Hepatocyte (in vitro differentiated cells): Measurements from ENCODE around the gene NUMB. TPM values are rescaled to one million over a fixed set of nuclear protein-coding genes. Genes with fewer than 3 reads are reported as not detected.

Experiments used
- DNase-seq: peaks from one replicate; pipeline ENCODE4 v3.0.0-alpha.2; 2016; ENCODE audit warnings: low spot score
- H2AFZ ChIP-seq: fragments of 200-600 bp; sonication (generic); 2 replicates; pipeline ENCODE4 v1.6.0; 2016; ENCODE audit warnings: antibody characterized with exemption, mild to moderate bottlenecking
- H3K27ac ChIP-seq: fragments of 200-600 bp; sonication (generic); 2 replicates; pipeline ENCODE4 v1.5.1; 2016; ENCODE audit warnings: mild to moderate bottlenecking
- H3K27me3 ChIP-seq: fragments of 200-600 bp; sonication (generic); 2 replicates; pipeline ENCODE4 v1.6.1; 2016
- H3K36me3 ChIP-seq: fragments of 200-600 bp; sonication (generic); replicated peaks from 2 replicates; pipeline ENCODE4 v1.5.1; 2016; ENCODE audit warnings: low read depth; ENCODE audit not compliant: insufficient read depth
- H3K4me1 ChIP-seq: fragments of 200-600 bp; sonication (generic); 2 replicates; pipeline ENCODE4 v1.5.1; 2016; ENCODE audit warnings: mild to moderate bottlenecking, moderate library complexity; ENCODE audit not compliant: insufficient read depth
- H3K4me2 ChIP-seq: fragments of 200-600 bp; sonication (generic); 2 replicates; pipeline ENCODE4 v1.6.0; 2016
- H3K4me3 ChIP-seq: fragments of 200-600 bp; sonication (generic); 2 replicates; pipeline ENCODE4 v1.5.1; 2016; ENCODE audit warnings: mild to moderate bottlenecking
- H3K79me2 ChIP-seq: fragments of 200-600 bp; sonication (generic); 2 replicates; pipeline ENCODE4 v1.6.0; 2017; ENCODE audit warnings: mild to moderate bottlenecking
- H3K9me2 ChIP-seq: fragments of 200-600 bp; sonication (generic); replicated peaks from 2 replicates; pipeline ENCODE4 v1.6.0; 2017; ENCODE audit warnings: mild to moderate bottlenecking; ENCODE audit not compliant: insufficient read depth
- H3K9me3 ChIP-seq: fragments of 200-600 bp; sonication (generic); 2 replicates; pipeline ENCODE4 v1.5.1; 2016; ENCODE audit warnings: low read depth, mild to moderate bottlenecking
- H4K20me1 ChIP-seq: fragments of 200-600 bp; sonication (generic); 2 replicates; pipeline ENCODE4 v1.6.0; 2016; ENCODE audit warnings: mild to moderate bottlenecking; ENCODE audit not compliant: insufficient read depth, poor library complexity, severe bottlenecking
- CTCF ChIP-seq: fragments of 200-600 bp; sonication (generic); IDR thresholded peaks from 2 replicates; pipeline ENCODE4 v1.5.1; 2016; ENCODE audit warnings: antibody characterized with exemption, mild to moderate bottlenecking; ENCODE audit not compliant: poor library complexity
- EZH2 ChIP-seq: fragments of 200-600 bp; sonication (generic); IDR thresholded peaks from 2 replicates; pipeline ENCODE4 v1.6.1; 2016; ENCODE audit warnings: antibody characterized with exemption, mild to moderate bottlenecking, borderline replicate concordance
- EZH2phosphoT487 ChIP-seq: fragments of 200-600 bp; sonication (generic); IDR thresholded peaks from one replicate; pipeline ENCODE4 v1.6.1; 2018; ENCODE audit warnings: antibody characterized with exemption, mild to moderate bottlenecking, low read depth, moderate library complexity; ENCODE audit not compliant: unreplicated experiment, severe bottlenecking
- WGBS: methylation state at CpG from one replicate; pipeline ENCODE4 v1.1.6; 2016; ENCODE audit warnings: low lambda C conversion rate; ENCODE audit errors: missing lambda C conversion rate; 5-methylcytosine and 5-hydroxymethylcytosine counted together
- polyA plus RNA-seq: library from polyadenylated mRNA; unstranded; fragments of >200 nt; fragmentation: Nextera tagmentation; extraction: Ambion mirVana; gene quantifications from 2 replicates; pipeline ENCODE4 v1.2.1, GENCODE V29; 2016
- total RNA-seq: library from RNA; depleted of rRNA; stranded (reverse); fragments of >200 nt; gene quantifications from 2 replicates; pipeline ENCODE4 v1.2.3, GENCODE V29; 2014

NUMB gene
- total and polyA plus RNA-seq, 2 experiments from 2014 or later = 35.3 to 45.8 TPM

- no peaks in the 10 kb centered on the region for H4K20me1 ChIP-seq
These were observed 88.9 kb downstream of the NUMB start for GRCh38 chr14:73369428-73369827.

GRCh38 chr14:73368616-73369015, 89.7 kb downstream of the NUMB start:
- TF ChIP-seq CTCF (no peak), EZH2 (no peak), EZH2phosphoT487 (no peak)
- Histone ChIP-seq H2AFZ (no peak overlapping the region), H3K9me2 (no peaks in the 10 kb centered on the region), H3K4me3 (no peak overlapping the region), H3K27me3 (no peaks in the 10 kb centered on the region), H3K4me2 (no peak overlapping the region), H3K36me3 (no peaks in the 10 kb centered on the region), H3K79me2 (peaks cover 47% of the 10 kb centered on the region), H3K9me3 (no peaks in the 10 kb centered on the region), H3K27ac (no peak overlapping the region), H3K4me1 (no peaks in the 10 kb centered on the region), H4K20me1 (no peaks in the 10 kb centered on the region)
- no peak for DNase-seq

More at GRCh38 chr14:73369428-73369827, 88.9 kb downstream of the NUMB start:
- H2AFZ ChIP-seq = no peak overlapping the region
- H3K27me3 ChIP-seq = no peaks in the 10 kb centered on the region
- peaks cover 51% of the 10 kb centered on the region for H3K79me2 ChIP-seq
- DNase-seq = no peak
- no peaks in the 10 kb centered on the region for H3K4me1 ChIP-seq
- H3K9me3 ChIP-seq = no peaks in the 10 kb centered on the region
- TF ChIP-seq EZH2phosphoT487 = no peak
- no peak for TF ChIP-seq EZH2
- no peak for TF ChIP-seq CTCF
- no peak overlapping the region for H3K4me3 ChIP-seq
- no peaks in the 10 kb centered on the region for H3K9me2 ChIP-seq
- no peak overlapping the region for H3K27ac ChIP-seq
- H3K36me3 ChIP-seq = no peaks in the 10 kb centered on the region
- H3K4me2 ChIP-seq = no peak overlapping the region

GRCh38 chr14:73365727-73366126, 92.6 kb downstream of the NUMB start:
- no peaks in the 10 kb centered on the region for H3K9me3 ChIP-seq
- H2AFZ ChIP-seq = no peak overlapping the region
- peaks cover 61% of the 10 kb centered on the region for H3K79me2 ChIP-seq
- TF ChIP-seq EZH2phosphoT487 (no peak), EZH2 (no peak), CTCF (no peak)
- no peak for DNase-seq
- no peaks in the 10 kb centered on the region for H4K20me1 ChIP-seq
- no peak overlapping the region for H3K27ac ChIP-seq
- 76% methylated on average over 1 of the region's 1 CpG for WGBS
- no peak overlapping the region for H3K4me2 ChIP-seq
- H3K27me3 ChIP-seq = no peaks in the 10 kb centered on the region
- H3K4me3 ChIP-seq = no peak overlapping the region
- no peaks in the 10 kb centered on the region for H3K36me3 ChIP-seq
- H3K9me2 ChIP-seq = no peaks in the 10 kb centered on the region
- H3K4me1 ChIP-seq = no peaks in the 10 kb centered on the region

GRCh38 chr14:73364559-73364958, 93.8 kb downstream of the NUMB start:
- DNase-seq = no peak
- Histone ChIP-seq H3K4me1 (no peaks in the 10 kb centered on the region), H3K79me2 (peaks cover 49% of the 10 kb centered on the region), H3K4me3 (no peak overlapping the region), H4K20me1 (no peaks in the 10 kb centered on the region), H3K4me2 (no peak overlapping the region), H3K27ac (no peak overlapping the region), H3K9me2 (no peaks in the 10 kb centered on the region), H2AFZ (no peak overlapping the region), H3K27me3 (no peaks in the 10 kb centered on the region), H3K9me3 (no peaks in the 10 kb centered on the region), H3K36me3 (no peaks in the 10 kb centered on the region)
- WGBS = 95% methylated on average over 2 of the region's 2 CpGs
- TF ChIP-seq EZH2 (no peak), CTCF (no peak), EZH2phosphoT487 (no peak)
